NCI-H1105 treated with DMSO at 0.1 percent for 48 hours (cell line): Measurements from ENCODE around the gene PLXNA3.
"Not testable (repeated sequence)": the region's sequence is repeated elsewhere in the genome, so short reads cannot be mapped to it uniquely, and the experiment has no call there.

Experiments
- DNase-seq: peaks from one replicate; lab custom pipeline; 2025; lab: John Stamatoyannopoulos, UW

The PLXNA3 gene

GRCh38 chrX:154501423-154501822 lies 43.3 kb downstream of the PLXNA3 start:
- DNase-seq = not testable (repeated sequence)

DNA sequence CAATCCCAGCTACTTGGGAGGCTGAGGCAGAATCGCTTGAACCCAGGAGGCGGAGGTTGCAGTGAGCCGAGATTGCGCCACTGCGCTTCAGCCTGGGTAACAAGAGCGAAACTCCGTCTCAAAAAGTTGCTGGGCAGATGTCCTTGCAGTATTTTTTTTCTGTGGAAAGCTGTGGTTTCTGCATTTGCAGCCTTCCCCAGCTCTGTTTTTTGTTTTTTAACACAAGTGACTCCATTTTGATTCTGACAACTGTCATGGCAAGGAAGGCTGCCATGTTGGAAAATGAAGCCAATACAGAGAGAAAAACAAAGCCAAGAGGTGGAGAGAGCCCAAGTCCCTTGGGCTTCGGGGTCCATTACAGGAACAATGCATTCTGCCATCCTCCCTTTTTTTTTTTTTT lies 44.0 kb downstream of the PLXNA3 start:
- DNase-seq = no peak

- DNase-seq = no peak
Measured at GRCh38 chrX:154502989-154503388, 44.9 kb downstream of the PLXNA3 start.

- DNase-seq = no peak
Measured at GRCh38 chrX:154505734-154506133, 47.7 kb downstream of the PLXNA3 start.

GRCh38 chrX:154506483-154507332 lies 48.6 kb downstream of the PLXNA3 start:
- DNase-seq = no peak

GRCh38 chrX:154507673-154508383 lies 49.7 kb downstream of the PLXNA3 start:
- no peak for DNase-seq

- DNase-seq = no peak
Measured at GRCh38 chrX:154508384-154508745, 50.3 kb downstream of the PLXNA3 start.

GRCh38 chrX:154509455-154509854 lies 51.4 kb downstream of the PLXNA3 start:
- no peak for DNase-seq

- no peak for DNase-seq
Measured at GRCh38 chrX:154511761-154512160, 53.7 kb downstream of the PLXNA3 start.

DNA sequence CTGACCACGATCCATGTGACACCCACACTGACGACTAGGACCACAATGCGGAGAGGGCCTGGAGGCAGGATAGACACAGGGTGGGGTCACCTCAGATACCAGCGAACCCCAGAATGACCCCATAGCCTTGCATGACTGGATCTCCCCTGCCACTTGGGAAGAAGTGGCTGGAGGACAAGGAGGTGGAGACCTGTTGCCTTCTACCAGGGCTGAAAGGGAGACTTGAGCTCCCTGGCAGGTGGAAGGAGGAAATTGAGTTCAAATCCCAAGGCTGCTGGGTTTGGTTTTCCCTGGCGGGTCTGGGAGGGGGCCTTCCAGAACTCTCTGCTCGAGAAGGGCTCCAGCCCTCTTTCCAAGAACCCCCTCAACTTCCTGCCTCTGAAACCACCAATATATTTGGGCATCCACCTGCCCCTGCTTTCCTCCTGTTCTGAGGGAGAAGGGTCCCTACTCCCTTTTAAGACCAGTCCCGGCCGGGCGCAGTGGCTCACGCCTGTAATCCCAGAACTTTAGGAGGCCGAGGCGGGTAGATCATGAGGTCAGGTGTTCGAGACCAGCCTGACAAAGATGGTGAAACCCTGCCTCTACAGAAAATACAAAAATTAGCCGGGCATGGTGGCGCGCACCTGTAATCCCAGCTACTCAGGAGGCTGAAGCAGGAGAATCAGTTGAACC lies 54.9 kb downstream of the PLXNA3 start:
- DNase-seq = no peak

- DNase-seq = no peak
Measured at GRCh38 chrX:154513716-154514115, 55.6 kb downstream of the PLXNA3 start.

DNA sequence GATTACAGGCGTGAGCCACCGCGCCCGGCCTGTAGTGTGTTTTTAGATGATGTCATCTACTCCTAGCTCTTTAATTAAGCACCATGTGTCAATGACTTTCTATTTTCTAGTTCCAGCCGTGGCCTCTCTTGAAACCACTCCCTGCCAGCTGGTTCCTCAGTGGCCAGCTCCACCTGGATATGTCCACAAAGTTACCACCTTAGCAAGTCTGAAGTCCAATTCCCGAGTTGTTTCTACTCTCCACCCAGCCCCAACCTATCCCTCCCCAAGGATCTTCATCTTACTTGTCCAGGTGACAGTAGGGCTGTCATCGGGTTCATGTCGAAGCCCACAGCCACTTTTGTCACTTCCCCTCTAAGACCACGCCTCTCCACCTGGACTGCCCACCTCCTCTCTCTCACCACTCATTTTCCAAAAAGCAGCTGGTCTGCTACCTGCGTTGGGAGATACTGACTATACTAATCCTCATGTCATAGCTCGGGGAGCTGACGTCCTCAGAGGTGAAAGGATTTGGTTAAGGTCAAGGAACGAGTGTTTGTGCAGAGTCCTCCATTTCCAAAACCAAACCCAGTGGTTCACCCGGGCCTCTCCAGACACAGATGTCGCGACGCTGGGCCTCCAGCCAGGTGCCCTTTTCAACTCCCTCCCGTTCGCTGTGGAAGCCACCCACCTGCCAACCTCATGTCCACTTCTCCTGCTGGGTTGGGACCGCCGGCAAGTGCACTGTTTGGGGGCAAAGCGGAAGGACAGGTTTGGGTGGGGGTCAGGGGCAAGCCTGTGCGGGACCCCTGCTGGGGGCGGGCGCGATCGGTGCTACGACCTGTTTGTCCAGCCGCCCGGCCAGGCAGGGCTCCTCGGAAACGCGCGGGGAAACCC lies 57.2 kb downstream of the PLXNA3 start:
- peak; percentile 66 for DNase-seq

DNA sequence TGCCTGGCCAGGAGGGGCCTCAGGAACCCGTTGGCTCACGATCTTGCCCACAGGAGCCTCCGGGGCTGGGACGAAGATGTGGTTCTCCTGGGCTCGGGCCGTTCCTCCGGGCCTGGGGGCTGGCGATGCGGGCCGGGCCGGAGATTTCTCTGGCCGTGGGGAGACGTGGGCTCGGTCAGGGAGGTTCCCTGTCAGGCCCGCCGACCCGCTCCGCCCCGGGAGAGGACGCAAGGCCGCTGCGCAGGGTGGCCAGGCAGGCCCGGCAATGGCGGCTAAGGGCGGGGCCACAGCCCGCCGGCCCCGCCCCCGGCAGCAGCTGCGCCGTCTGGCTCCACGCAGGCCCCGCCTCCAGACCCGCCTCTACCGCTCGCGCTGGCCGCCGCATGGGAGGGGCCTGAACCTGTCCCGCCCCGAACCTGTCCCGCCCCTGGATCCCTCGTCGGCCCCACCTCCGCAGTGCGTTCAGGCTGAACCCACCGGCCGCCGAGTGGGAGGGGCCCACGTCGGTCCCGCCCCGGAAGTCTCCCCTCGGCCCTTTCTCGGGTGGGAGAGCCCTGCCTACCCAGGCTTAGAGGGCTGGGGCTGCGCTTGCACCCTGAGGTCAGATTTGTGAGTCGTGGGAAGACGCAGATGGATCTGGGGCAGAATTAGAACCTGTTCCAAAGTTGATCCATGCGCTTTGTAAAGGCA lies 58.0 kb downstream of the PLXNA3 start, which contains the start of gene FAM3A:
Gene FAM3A, minus strand, starts transcription at position 267 of the 690 bp plus-strand sequence. CDS start 460 bp downstream, outside the sequence.
- DNase-seq = peak; percentile 93

GRCh38 chrX:154516656-154517100 lies 58.6 kb downstream of the PLXNA3 start:
- DNase-seq = no peak

GRCh38 chrX:154517101-154517781 lies 59.2 kb downstream of the PLXNA3 start:
- DNase-seq = no peak

DNA sequence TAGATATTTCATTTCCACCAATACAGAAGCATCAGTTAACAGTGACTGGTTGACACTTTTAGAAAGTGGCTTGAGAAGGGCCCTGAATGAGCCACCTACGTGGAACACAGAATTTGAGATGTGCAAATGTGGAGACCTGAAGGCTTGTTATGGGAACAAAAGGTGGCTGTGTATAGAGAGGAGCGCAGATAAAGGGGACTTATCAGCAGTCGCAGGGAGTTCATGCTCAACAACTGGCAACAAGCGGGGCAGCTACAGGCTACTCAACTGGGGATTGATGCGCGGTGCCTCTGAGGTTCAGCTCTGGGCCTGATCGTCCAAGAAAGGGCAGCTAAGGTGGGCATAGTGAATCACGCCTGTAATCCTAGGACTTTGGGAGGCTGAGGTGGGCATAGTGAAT lies 61.3 kb downstream of the PLXNA3 start:
- DNase-seq = no peak

DNA sequence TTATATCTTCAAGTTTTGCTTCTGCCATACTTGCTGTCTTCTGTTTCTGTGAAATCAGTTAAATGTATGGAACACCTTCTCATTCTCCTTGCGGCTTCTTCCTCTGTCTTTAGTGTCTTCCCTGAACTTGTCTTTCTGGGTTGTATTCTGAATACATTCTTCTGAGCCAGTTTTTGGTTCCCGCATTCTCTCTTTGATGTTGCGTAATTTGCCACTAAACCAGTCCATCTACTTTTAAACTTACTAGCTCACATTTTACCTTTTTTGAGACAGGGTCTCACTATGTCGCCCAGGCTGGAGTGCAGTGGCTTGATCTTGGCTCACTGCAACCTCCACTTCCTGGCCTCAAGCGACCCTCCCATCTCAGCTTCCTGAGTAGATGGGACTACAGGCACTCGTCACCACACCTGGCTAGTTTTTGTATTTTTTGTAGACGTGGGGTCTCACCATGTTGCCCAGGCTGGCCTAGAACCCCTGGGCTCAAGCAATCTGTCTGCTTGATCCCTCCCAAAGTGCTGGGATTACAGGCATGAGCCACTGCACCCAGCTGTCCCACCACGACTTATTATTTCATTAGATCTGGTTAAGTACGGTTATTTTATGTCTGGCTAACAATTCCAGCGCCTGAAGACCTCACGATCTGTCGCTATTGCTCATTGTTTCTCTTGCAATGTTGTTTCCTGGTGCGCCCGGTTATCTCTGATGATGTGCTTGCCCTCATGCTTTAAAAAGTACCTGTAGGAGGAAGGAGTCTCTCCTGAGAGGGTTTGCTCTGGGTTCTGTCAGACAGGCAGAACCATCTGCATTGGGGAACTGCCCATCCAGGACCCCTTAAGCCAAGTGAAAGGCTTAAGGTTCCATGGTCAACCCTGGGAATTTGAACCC lies 67.8 kb downstream of the PLXNA3 start:
- DNase-seq = no peak

- DNase-seq = peak; percentile 83
Measured at GRCh38 chrX:154526901-154527675, 69.0 kb downstream of the PLXNA3 start.
